Muscle of leg (tissue), 16 donors: ENCODE measurements around the gene DCN. TPM values are rescaled to one million over a fixed set of nuclear protein-coding genes. Genes with fewer than 3 reads are reported as not detected.

ENCODE experiments used
- DNase-seq: peaks from one replicate; pipeline ENCODE4 v3.0.0; 2013
- H3K27ac ChIP-seq: one replicate; pipeline ENCODE4 v1.5.1; 2013; ENCODE audit warnings: mild to moderate bottlenecking, low read length, control low read depth
- H3K27me3 ChIP-seq: one replicate; pipeline ENCODE4 v1.6.1; 2013; ENCODE audit warnings: low read length; ENCODE audit not compliant: control insufficient read depth, insufficient read depth
- H3K36me3 ChIP-seq: one replicate; pipeline ENCODE4 v1.6.1; 2013; ENCODE audit warnings: low read length; ENCODE audit not compliant: control insufficient read depth, insufficient read depth
- H3K4me1 ChIP-seq: one replicate; pipeline ENCODE4 v1.6.1; 2013; ENCODE audit warnings: low read length; ENCODE audit not compliant: control insufficient read depth, insufficient read depth
- H3K4me3 ChIP-seq: one replicate; pipeline ENCODE4 v1.5.1; 2013; ENCODE audit warnings: low read length, control low read depth
- H3K9me3 ChIP-seq: replicated peaks from 2 replicates; pipeline ENCODE4 v1.6.1; 2013; ENCODE audit warnings: low read depth, low read length; ENCODE audit not compliant: control insufficient read depth
- WGBS: methylation state at CpG from one replicate; pipeline ENCODE4 v1.1.5; 2013; ENCODE audit warnings: missing lambda C conversion rate; ENCODE audit not compliant: insufficient coverage; 5-methylcytosine and 5-hydroxymethylcytosine counted together
- long read RNA-seq, 11 donors: transcript quantifications; one replicate each; lab custom pipeline, GENCODE V29; 2026
- polyA plus RNA-seq, 8 donors: library from polyadenylated mRNA; unstranded; fragments of 120-200 nt; gene quantifications; one replicate each; pipeline versions ENCODE4 v1.2.1 to v1.2.3, GENCODE V29; 2013; ENCODE audit warnings: inconsistent platforms in 1 of 8, low replicate concordance in 1 of 8; ENCODE audit not compliant: insufficient read length in 8 of 8, insufficient read depth in 1 of 8
- total RNA-seq: library from RNA; stranded (reverse); fragments of 120-200 nt; gene quantifications from one replicate; pipeline ENCODE4 v1.2.4, GENCODE V29; 2013

DCN gene
- total RNA-seq (2,074 TPM), polyA plus RNA-seq (1,000 to 10,000 TPM; 1,075 to 2,946 (median 1,471) TPM)
- long read RNA-seq, donor 1, full-length matches to known transcripts, result 189 of 225 reads
- long read RNA-seq, donor 1, partial matches to known transcripts, result 36 of 225 reads
- long read RNA-seq, donor 1, other reads (novel, unspliced or antisense), result 0 of 225 reads
- long read RNA-seq, donor 2, full-length matches to known transcripts, result 59 of 65 reads
- long read RNA-seq, donor 2, partial matches to known transcripts, result 6 of 65 reads
- long read RNA-seq, donor 2, other reads (novel, unspliced or antisense), result 0 of 65 reads
- long read RNA-seq, donor 3, full-length matches to known transcripts, result 331 of 410 reads
- long read RNA-seq, donor 3, partial matches to known transcripts, result 79 of 410 reads
- long read RNA-seq, donor 3, other reads (novel, unspliced or antisense), result 0 of 410 reads
- long read RNA-seq, donor 4, full-length matches to known transcripts, result 160 of 238 reads
- long read RNA-seq, donor 4, partial matches to known transcripts, result 78 of 238 reads
- long read RNA-seq, donor 4, other reads (novel, unspliced or antisense), result 0 of 238 reads
- long read RNA-seq, donor 5, full-length matches to known transcripts, result 1,383 of 1,880 reads
- long read RNA-seq, donor 5, partial matches to known transcripts, result 455 of 1,880 reads
- long read RNA-seq, donor 5, other reads (novel, unspliced or antisense), result 42 of 1,880 reads
- long read RNA-seq, donor 6, full-length matches to known transcripts, result 462 of 683 reads
- long read RNA-seq, donor 6, partial matches to known transcripts, result 209 of 683 reads
- long read RNA-seq, donor 6, other reads (novel, unspliced or antisense), result 12 of 683 reads
- long read RNA-seq, donor 7, full-length matches to known transcripts, result 535 of 755 reads
- long read RNA-seq, donor 7, partial matches to known transcripts, result 215 of 755 reads
- long read RNA-seq, donor 7, other reads (novel, unspliced or antisense), result 5 of 755 reads
- long read RNA-seq, donor 8, full-length matches to known transcripts, result 390 of 561 reads
- long read RNA-seq, donor 8, partial matches to known transcripts, result 165 of 561 reads
- long read RNA-seq, donor 8, other reads (novel, unspliced or antisense), result 6 of 561 reads
- long read RNA-seq, donor 9, full-length matches to known transcripts, result 281 of 439 reads
- long read RNA-seq, donor 9, partial matches to known transcripts, result 153 of 439 reads
- long read RNA-seq, donor 9, other reads (novel, unspliced or antisense), result 5 of 439 reads
- long read RNA-seq, donor 10, full-length matches to known transcripts, result 466 of 632 reads
- long read RNA-seq, donor 10, partial matches to known transcripts, result 153 of 632 reads
- long read RNA-seq, donor 10, other reads (novel, unspliced or antisense), result 13 of 632 reads
- long read RNA-seq, donor 11, full-length matches to known transcripts, result 564 of 808 reads
- long read RNA-seq, donor 11, partial matches to known transcripts, result 235 of 808 reads
- long read RNA-seq, donor 11, other reads (novel, unspliced or antisense), result 9 of 808 reads

DNA sequence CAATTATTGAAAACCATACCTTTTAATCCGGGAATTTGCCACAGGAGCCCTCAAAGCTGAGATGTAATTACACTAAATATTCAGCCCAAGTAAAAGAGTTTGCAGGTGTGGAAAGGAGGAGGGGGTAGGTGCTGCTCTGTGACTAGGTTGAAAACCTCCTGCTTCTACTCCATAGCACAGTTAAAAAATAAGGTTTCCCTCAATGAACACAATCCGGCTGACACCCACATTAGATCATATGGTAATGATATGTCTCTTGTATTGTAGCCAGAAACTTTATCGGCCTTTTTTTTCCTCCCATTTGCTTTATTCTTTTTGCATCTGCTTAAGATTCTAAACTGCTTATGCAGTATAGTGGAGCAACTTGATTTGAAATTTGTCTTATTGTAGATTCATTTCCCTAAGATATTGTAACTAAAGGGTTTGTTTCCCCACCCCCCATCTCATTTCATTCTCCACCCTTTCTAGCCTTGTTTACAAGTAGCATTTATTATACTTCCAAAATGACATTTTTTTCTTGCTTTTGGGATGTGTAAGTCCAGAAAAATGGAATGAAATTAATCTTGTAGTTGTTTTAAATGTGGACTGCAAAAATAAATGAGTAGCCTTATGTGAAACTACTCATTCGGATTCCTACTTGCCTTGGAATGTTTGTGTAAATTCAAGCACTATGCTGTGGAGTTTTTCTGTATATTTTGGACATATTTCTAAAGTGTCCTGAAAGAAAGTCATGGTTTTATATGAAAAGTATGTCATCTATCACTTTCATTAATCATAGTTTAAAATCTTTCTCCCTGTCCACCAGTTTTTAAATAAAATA, at the start of gene DCN:
TSS of gene DCN (minus strand) at position 182 of the 820 bp plus-strand sequence. CDS start 4,265 bp downstream, outside the sequence.
- peaks cover 9% of the 10 kb centered on the region for H3K4me1 ChIP-seq
- peak within 1 kb of the TSS; percentile 93 for H3K27ac ChIP-seq
- no CpG with 5 or more reads among the region's 4 CpGs for WGBS
- no peaks in the 10 kb centered on the region for H3K36me3 ChIP-seq
- no peaks in the 10 kb centered on the region for H3K9me3 ChIP-seq
- no peaks in the 10 kb centered on the region for H3K27me3 ChIP-seq
- DNase-seq, result peak; percentile 93
- H3K4me3 ChIP-seq, result peak within 1 kb of the TSS; percentile 37

DNA sequence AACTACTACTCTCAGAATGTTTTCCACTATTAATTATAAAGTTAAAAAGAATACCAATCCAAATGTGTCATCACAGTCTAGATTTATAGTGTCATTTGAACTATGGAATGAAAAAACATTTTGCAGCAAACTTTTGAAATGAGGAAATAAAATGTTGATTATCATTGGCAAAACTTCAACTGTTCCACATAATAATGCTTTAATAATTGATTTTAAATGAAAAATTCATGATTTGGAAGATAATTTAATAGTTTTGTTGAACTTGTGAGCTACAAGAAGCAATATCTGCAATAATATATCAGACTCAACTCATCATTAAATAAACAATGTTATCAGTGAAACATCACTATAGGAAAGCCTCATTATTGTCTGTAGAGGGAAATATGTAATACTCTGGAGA, 48.2 kb upstream of the DCN start:
- Histone ChIP-seq H3K4me3 (no peak overlapping the region), H3K27ac (no peak overlapping the region), H3K36me3 (no peaks in the 10 kb centered on the region), H3K27me3 (no peaks in the 10 kb centered on the region), H3K4me1 (no peaks in the 10 kb centered on the region), H3K9me3 (no peaks in the 10 kb centered on the region)
- DNase-seq, result no peak

- no peak overlapping the region for H3K4me3 ChIP-seq
- no peaks in the 10 kb centered on the region for H3K9me3 ChIP-seq
- no peaks in the 10 kb centered on the region for H3K27me3 ChIP-seq
- no peaks in the 10 kb centered on the region for H3K36me3 ChIP-seq
- no peak overlapping the region for H3K27ac ChIP-seq
- H3K4me1 ChIP-seq, result no peaks in the 10 kb centered on the region
- no peak for DNase-seq
- WGBS, result no CpG with 5 or more reads among the region's 1 CpG
Measured at GRCh38 chr12:91226951-91227350, 44.3 kb upstream of the DCN start.

- no CpG with 5 or more reads among the region's 1 CpG for WGBS
- Histone ChIP-seq H3K4me1 (no peaks in the 10 kb centered on the region), H3K9me3 (no peaks in the 10 kb centered on the region), H3K36me3 (no peaks in the 10 kb centered on the region), H3K27me3 (no peaks in the 10 kb centered on the region), H3K27ac (peak overlapping the region; percentile 23), H3K4me3 (no peak overlapping the region)
- no peak for DNase-seq
Measured at GRCh38 chr12:91225316-91225715, 42.7 kb upstream of the DCN start.

GRCh38 chr12:91224401-91224800, 41.8 kb upstream of the DCN start:
- Histone ChIP-seq H3K27ac (peak overlapping the region; percentile 32), H3K36me3 (no peaks in the 10 kb centered on the region), H3K4me1 (no peaks in the 10 kb centered on the region), H3K4me3 (no peak overlapping the region), H3K27me3 (no peaks in the 10 kb centered on the region), H3K9me3 (no peaks in the 10 kb centered on the region)
- no CpG with 5 or more reads among the region's 1 CpG for WGBS
- DNase-seq, result peak; percentile 79

DNA sequence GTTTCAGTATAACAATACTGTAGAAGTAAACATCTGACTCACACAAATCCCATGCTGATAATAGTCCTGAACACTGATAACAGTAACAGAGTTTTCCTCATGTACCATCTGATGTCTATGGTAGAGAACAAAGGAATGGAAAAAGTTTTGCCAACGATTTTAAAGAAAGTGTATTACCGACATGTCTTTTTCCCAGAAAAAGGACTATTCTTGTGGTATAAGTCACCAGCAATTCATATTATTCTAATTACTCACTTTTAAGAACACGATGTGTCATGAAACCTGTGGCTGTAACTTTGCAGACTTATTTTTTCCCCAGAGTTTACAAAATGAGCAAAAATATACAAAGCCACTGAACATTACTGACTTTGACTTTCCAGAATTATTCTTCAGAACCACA, 40.1 kb upstream of the DCN start:
- no CpG with 5 or more reads among the region's 3 CpGs for WGBS

GRCh38 chr12:91219919-91220318, 37.3 kb upstream of the DCN start:
- no peaks in the 10 kb centered on the region for H3K27me3 ChIP-seq
- no peaks in the 10 kb centered on the region for H3K9me3 ChIP-seq
- no peak for DNase-seq
- H3K27ac ChIP-seq, result no peak overlapping the region
- no peaks in the 10 kb centered on the region for H3K36me3 ChIP-seq
- H3K4me3 ChIP-seq, result no peak overlapping the region
- WGBS, result no CpG with 5 or more reads among the region's 1 CpG
- no peaks in the 10 kb centered on the region for H3K4me1 ChIP-seq

More for the DNA sequence above, 40.1 kb upstream of the DCN start:
- Histone ChIP-seq H3K27ac (no peak overlapping the region), H3K36me3 (no peaks in the 10 kb centered on the region), H3K4me3 (no peak overlapping the region), H3K9me3 (no peaks in the 10 kb centered on the region), H3K27me3 (no peaks in the 10 kb centered on the region), H3K4me1 (no peaks in the 10 kb centered on the region)
- DNase-seq, result no peak

GRCh38 chr12:91219511-91219910, 36.9 kb upstream of the DCN start:
- H3K9me3 ChIP-seq, result no peaks in the 10 kb centered on the region
- no peak overlapping the region for H3K4me3 ChIP-seq
- H3K36me3 ChIP-seq, result no peaks in the 10 kb centered on the region
- no peaks in the 10 kb centered on the region for H3K4me1 ChIP-seq
- DNase-seq, result no peak
- H3K27me3 ChIP-seq, result no peaks in the 10 kb centered on the region
- no peak overlapping the region for H3K27ac ChIP-seq

DNA sequence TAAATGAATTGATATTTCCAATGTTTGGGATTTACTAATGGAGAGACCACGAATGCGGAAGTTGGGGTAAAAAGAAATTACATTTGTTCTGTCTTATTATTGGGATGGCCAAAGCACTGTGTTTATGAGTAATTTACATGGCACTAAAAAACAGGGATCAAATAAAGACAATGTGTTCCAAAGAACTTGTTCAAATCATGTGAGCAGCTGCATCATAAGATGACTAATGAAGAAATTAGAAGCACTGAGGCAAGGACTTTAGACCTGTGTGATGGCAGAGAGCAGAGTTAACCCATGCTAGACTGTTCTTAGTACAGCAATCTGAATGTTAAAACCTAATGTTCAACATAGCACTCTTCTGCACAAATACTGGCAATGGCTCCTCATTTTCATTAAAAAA, 34.3 kb upstream of the DCN start:
- no CpG with 5 or more reads among the region's 2 CpGs for WGBS
- DNase-seq, result no peak
- Histone ChIP-seq H3K4me1 (no peaks in the 10 kb centered on the region), H3K27me3 (no peaks in the 10 kb centered on the region), H3K27ac (no peak overlapping the region), H3K4me3 (no peak overlapping the region), H3K9me3 (no peaks in the 10 kb centered on the region), H3K36me3 (no peaks in the 10 kb centered on the region)
